PC-3 (cell line): Measurements from ENCODE around the gene RXRB. TPM values are rescaled to one million over a fixed set of nuclear protein-coding genes. Genes with fewer than 3 reads are reported as not detected.
A peak's percentile ranks its signal among the peaks of the same experiment; 100 is the strongest.

Experiments used
- ATAC-seq: fragments of 200-7000 bp; cut with Tn5 transposase; 2 replicates; pipeline ENCODE4 v1.9.1; 2020; ENCODE audit warnings: mild to moderate bottlenecking, moderate library complexity
- BruUV-seq: library from RNA; stranded (reverse); fragments of 400-500 nt; replicated peaks from 2 replicates; lab custom pipeline; 2021; lab: Mats Ljungman, UMichigan
- CTCF ChIA-PET: fragments of 300-600 bp; sonication (Branson Sonifier 250); formaldehyde crosslinking; loops from one replicate; lab custom pipeline; 2022; ENCODE audit warnings: antibody characterized with exemption; lab: Charles Lee
- POLR2A ChIA-PET: fragments of 300-600 bp; sonication (Branson Sonifier 250); formaldehyde crosslinking; loops from one replicate; lab custom pipeline; 2022; ENCODE audit warnings: antibody characterized with exemption; ENCODE audit not compliant: unreplicated experiment; lab: Charles Lee
- DNase-seq: peaks from one replicate; pipeline ENCODE4 v3.0.0-alpha.2; 2015
- H2AFZ ChIP-seq: fragments of 300-600 bp; sonication (generic); 2 replicates; pipeline ENCODE4 v1.6.0; 2016; ENCODE audit warnings: antibody characterized with exemption, low read length
- H3F3A ChIP-seq: fragments of 300-600 bp; sonication (generic); one replicate; pipeline ENCODE4 v1.6.0; 2017; ENCODE audit warnings: antibody characterized with exemption, low read length, control low read depth, mild to moderate bottlenecking; ENCODE audit not compliant: unreplicated experiment
- H3K27ac ChIP-seq: fragments of 300-600 bp; sonication (generic); 2 replicates; pipeline ENCODE4 v1.5.1; 2016; ENCODE audit warnings: mild to moderate bottlenecking, low read length
- H3K27me3 ChIP-seq: fragments of 300-600 bp; sonication (generic); 2 replicates; pipeline ENCODE4 v1.6.1; 2016; ENCODE audit warnings: low read length, mixed read lengths
- H3K36me3 ChIP-seq: fragments of 300-600 bp; sonication (generic); 2 replicates; pipeline ENCODE4 v1.6.1; 2016; ENCODE audit warnings: low read depth, mixed run types, low read length, mixed read lengths
- H3K4me1 ChIP-seq: fragments of 300-600 bp; sonication (generic); 2 replicates; pipeline ENCODE4 v1.5.1; 2016; ENCODE audit warnings: low read length; ENCODE audit not compliant: insufficient read depth
- H3K4me2 ChIP-seq: fragments of 300-600 bp; sonication (generic); 2 replicates; pipeline ENCODE4 v1.6.0; 2016; ENCODE audit warnings: low read length
- H3K4me3 ChIP-seq: fragments of 300-600 bp; sonication (generic); 2 replicates; pipeline ENCODE4 v1.5.1; 2016; ENCODE audit warnings: mild to moderate bottlenecking, low read length, mixed read lengths
- H3K79me2 ChIP-seq: fragments of 300-600 bp; sonication (generic); 2 replicates; pipeline ENCODE4 v1.6.1; 2017; ENCODE audit warnings: low read length, mixed read lengths
- H3K9ac ChIP-seq: fragments of 300-600 bp; sonication (generic); 2 replicates; pipeline ENCODE4 v1.6.0; 2016; ENCODE audit warnings: mild to moderate bottlenecking, low read length
- H3K9me2 ChIP-seq: fragments of 300-600 bp; sonication (generic); replicated peaks from 2 replicates; pipeline ENCODE4 v1.6.1; 2016; ENCODE audit warnings: mixed run types, low read length, mixed read lengths
- H3K9me3 ChIP-seq: fragments of 300-600 bp; sonication (generic); 2 replicates; pipeline ENCODE4 v1.6.1; 2016; ENCODE audit warnings: low read length, mixed read lengths
- H4K20me1 ChIP-seq: fragments of 300-600 bp; sonication (generic); 2 replicates; pipeline ENCODE4 v1.6.1; 2016; ENCODE audit warnings: low read length, mixed read lengths
- EZH2 ChIP-seq: fragments of 300-600 bp; sonication (generic); IDR thresholded peaks from one replicate; pipeline ENCODE4 v1.6.1; 2017; ENCODE audit warnings: antibody characterized with exemption, mild to moderate bottlenecking, low read length; ENCODE audit not compliant: unreplicated experiment
- EZH2phosphoT487 ChIP-seq: fragments of 300-600 bp; sonication (generic); IDR thresholded peaks from 2 replicates; pipeline ENCODE4 v1.6.1; 2018; ENCODE audit warnings: mild to moderate bottlenecking, antibody characterized with exemption, low read length, borderline replicate concordance
- intact Hi-C: fragments of 100-400 bp; cut with micrococcal nuclease; formaldehyde crosslinking; loops from 2 replicates; pipeline ENCODE4 v1.9.0; 2023
- total RNA-seq: library from RNA; depleted of rRNA; stranded (reverse); fragments of >200 nt; gene quantifications from 2 replicates; pipeline ENCODE4 v1.2.3, GENCODE V29; 2014
- TF ChIP-seq, protein P1 (sequence below): fragments of 300-600 bp; sonication (generic); conservative IDR thresholded peaks from 2 replicates; pipeline ENCODE4 v1.5.1; 2017; ENCODE audit warnings: antibody characterized with exemption, low read depth, mild to moderate bottlenecking, low read length

The RXRB gene
- total RNA-seq, 1 experiment from 2014 or later: 24.0 TPM

DNA sequence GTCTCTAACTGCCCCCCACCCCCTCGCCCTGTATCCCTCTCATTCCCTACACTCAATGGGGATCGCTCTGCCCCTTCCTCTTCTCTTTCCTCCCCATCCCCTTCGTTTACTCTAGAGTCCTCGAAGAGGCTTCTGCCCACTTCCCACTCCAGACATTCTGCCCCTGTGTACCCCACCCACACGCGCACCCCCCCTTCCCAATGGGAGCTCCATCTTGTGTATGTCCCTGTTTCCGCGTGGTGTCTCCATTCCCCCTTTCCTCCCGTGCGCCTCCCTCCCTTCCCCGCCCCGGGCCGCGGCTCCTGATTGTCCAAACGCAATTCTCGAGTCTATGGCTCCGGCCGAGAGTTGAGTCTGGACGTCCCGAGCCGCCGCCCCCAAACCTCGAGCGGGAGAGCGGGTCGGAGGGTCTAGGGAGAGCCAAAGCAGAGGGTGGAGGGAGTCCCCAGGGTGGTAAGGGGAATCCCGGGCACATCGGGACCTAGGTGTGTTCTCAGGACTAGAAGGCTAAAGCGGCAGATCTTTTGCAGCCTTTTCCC is 7.2 kb upstream of the RXRB start:
- peak overlapping the region; percentile 98 for H3K9ac ChIP-seq
- intact Hi-C loops: loop anchor here (2.0 to 10.0 kb wide), 3 partner anchors 41 to 207 kb away; partner anchors contain the start of genes B3GALT4, CUTA, PHF1 and RPS18
- ATAC-seq (peak; percentile 10), DNase-seq (peak; percentile 38)
- H3K4me2 ChIP-seq: peak overlapping the region; percentile 100
- H3K27me3 ChIP-seq: no peaks in the 10 kb centered on the region
- peaks cover 13% of the 10 kb centered on the region for H3K36me3 ChIP-seq
- ChIA-PET POLR2A (no interaction called here), CTCF (interaction anchor here (0.6 kb wide), 1 partner anchor 48 kb away, joined by 3 read pairs; no protein-coding TSS in a partner anchor)
- no peaks in the 10 kb centered on the region for H3F3A ChIP-seq
- no peaks in the 10 kb centered on the region for H3K9me3 ChIP-seq
- no peaks in the 10 kb centered on the region for H4K20me1 ChIP-seq
- H3K9me2 ChIP-seq: no peaks in the 10 kb centered on the region
- BruUV-seq: TSS peak; percentile 99
- H3K79me2 ChIP-seq: peaks cover 20% of the 10 kb centered on the region
- no peak for TF ChIP-seq EZH2
- TF ChIP-seq, protein P1, sequence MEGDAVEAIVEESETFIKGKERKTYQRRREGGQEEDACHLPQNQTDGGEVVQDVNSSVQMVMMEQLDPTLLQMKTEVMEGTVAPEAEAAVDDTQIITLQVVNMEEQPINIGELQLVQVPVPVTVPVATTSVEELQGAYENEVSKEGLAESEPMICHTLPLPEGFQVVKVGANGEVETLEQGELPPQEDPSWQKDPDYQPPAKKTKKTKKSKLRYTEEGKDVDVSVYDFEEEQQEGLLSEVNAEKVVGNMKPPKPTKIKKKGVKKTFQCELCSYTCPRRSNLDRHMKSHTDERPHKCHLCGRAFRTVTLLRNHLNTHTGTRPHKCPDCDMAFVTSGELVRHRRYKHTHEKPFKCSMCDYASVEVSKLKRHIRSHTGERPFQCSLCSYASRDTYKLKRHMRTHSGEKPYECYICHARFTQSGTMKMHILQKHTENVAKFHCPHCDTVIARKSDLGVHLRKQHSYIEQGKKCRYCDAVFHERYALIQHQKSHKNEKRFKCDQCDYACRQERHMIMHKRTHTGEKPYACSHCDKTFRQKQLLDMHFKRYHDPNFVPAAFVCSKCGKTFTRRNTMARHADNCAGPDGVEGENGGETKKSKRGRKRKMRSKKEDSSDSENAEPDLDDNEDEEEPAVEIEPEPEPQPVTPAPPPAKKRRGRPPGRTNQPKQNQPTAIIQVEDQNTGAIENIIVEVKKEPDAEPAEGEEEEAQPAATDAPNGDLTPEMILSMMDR: no peak
- TF ChIP-seq EZH2phosphoT487: no peak
- H3K4me1 ChIP-seq: peaks cover 43% of the 10 kb centered on the region
- H3K27ac ChIP-seq: peak overlapping the region; percentile 84
- peak overlapping the region; percentile 84 for H2AFZ ChIP-seq
- peak overlapping the region; percentile 84 for H3K4me3 ChIP-seq

DNA sequence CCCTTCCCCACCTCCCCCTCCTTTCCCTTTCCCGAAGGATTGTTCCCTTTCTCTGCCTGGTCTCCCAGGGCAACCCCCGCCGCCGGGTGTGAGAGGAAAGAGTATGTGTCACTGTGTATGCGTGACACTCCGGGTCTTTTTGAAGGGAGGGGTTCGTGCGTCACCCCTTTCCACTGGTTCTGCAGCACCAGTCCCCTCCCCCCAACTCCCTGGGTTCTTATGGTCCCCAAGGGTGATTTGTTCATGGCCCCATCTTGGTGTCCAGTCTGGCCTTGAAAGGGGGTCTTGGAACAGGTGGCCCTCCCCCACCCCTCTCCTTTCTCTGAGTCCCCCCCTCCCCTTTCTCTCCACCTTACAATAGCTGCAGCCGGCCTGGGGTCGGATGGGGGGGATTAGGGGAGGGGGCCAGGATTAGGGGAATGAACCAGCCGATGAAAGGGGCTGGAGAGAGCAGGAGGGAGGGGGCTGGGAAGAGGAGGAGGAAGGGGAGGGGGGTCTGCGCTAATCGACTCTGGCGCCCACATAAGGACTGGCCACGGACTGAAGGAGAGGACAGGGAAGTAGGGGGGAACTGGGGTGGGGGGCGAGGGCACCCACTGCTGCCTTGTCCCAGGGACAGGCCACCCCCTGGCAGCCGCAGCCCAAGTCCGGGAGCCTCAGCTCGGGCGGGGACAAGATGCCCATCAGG is 6.5 kb upstream of the RXRB start:
- H2AFZ ChIP-seq: peak overlapping the region; percentile 84; the same call in 1 of the 2 replicates
- peaks cover 49% of the 10 kb centered on the region for H3K4me1 ChIP-seq
- peak; percentile 76 for DNase-seq
- no peaks in the 10 kb centered on the region for H3K27me3 ChIP-seq
- no TSS peak for BruUV-seq
- peak overlapping the region; percentile 100 for H3K4me2 ChIP-seq
- no peaks in the 10 kb centered on the region for H3K9me2 ChIP-seq
- peak; percentile 41 for ATAC-seq
- CTCF ChIA-PET: no interaction called here
- peak overlapping the region; percentile 98 for H3K9ac ChIP-seq
- peaks cover 19% of the 10 kb centered on the region for H3K36me3 ChIP-seq
- H3K27ac ChIP-seq: peak overlapping the region; percentile 84
- TF ChIP-seq EZH2 (no peak), EZH2phosphoT487 (no peak)
- TF ChIP-seq, protein P1: no peak
- H4K20me1 ChIP-seq: no peaks in the 10 kb centered on the region
- H3F3A ChIP-seq: no peaks in the 10 kb centered on the region
- no peaks in the 10 kb centered on the region for H3K9me3 ChIP-seq
- H3K79me2 ChIP-seq: peaks cover 26% of the 10 kb centered on the region
- H3K4me3 ChIP-seq: peak overlapping the region; percentile 84
- intact Hi-C loops: loop anchor here (2.0 to 10.0 kb wide), 3 partner anchors 42 to 208 kb away; partner anchors contain the start of genes B3GALT4, CUTA, PHF1 and RPS18
- POLR2A ChIA-PET: no interaction called here
